ENCODE measurements around the gene ADCY10. TPM values are rescaled to one million over a fixed set of nuclear protein-coding genes. Genes with fewer than 3 reads are reported as not detected.

ADCY10 gene
- total and polyA plus RNA-seq, 2 donors (not counting 3 experiments of a cell fraction or from before 2014, with no cell fraction given): not detected

DNA sequence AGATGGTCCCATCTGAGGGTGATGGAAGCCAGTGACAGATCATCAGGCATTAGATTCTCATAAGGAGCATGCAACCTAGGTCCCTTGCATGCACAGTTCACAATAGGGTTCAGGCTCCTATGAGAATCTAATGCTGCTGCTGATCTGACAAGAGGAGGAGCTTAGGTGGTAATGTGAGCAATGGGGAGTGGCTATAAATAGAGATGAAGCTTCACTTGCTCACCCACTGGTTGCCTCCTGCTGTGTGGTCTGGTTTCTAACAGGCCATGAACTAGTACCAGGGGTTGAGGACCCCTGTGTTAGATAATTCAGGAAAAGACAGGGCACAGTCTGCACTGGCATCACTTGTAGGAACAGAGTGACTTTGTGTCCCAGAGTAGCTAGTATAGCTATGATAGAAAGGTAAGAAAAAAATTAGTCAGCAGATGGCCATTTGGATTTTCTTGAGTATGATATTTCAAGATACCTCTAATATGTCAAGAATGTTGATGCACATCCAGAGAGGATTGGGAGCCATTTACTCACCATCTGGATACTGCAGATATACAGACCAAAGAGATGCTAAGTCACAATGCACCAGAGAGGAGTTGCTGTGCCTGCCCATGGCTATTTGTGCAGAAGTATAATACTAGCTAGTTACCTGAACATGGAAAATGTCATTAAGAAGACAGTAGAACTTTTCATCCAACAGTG, 53.6 kb downstream of the ADCY10 start:
- ChIA-PET POLR2A (no interaction called here), CTCF (interaction anchor here (1.2 to 2.0 kb wide), 4 partner anchors 11 to 222 kb away, joined by 3 to 8 read pairs (median 6); no protein-coding TSS in a partner anchor)
- H3K4me3 ChIP-seq (replicated peaks in 1 of 3; ENCODE audit: insufficient read depth in 1 of 3, low read depth in 1 of 3, low read length in 3 of 3): no peak overlapping the region
- no peaks in the 10 kb centered on the region for H3K9me1 ChIP-seq (replicated peaks; ENCODE audit: control insufficient read depth, extremely low read depth, insufficient read depth, low read length)
- H3K27ac ChIP-seq (ENCODE audit: insufficient read depth, low read depth, low read length): no peak overlapping the region
- no peaks in the 10 kb centered on the region for H3K36me3 ChIP-seq (ENCODE audit: control insufficient read depth in 2 of 2, extremely low read depth in 1 of 2, insufficient read depth in 2 of 2, low read length in 2 of 2)
- no peak overlapping the region for H3K4me2 ChIP-seq (ENCODE audit: insufficient read depth, low read length)
- H3K9ac ChIP-seq (replicated peaks; ENCODE audit: extremely low read depth, insufficient read depth, low read length): no peak overlapping the region
- BruUV-seq (replicated peaks): no TSS peak
- peaks cover 13% of the 10 kb centered on the region for H3K4me1 ChIP-seq (ENCODE audit: control insufficient read depth, extremely low read depth, insufficient read depth, low read length)
- H3K27me3 ChIP-seq (ENCODE audit: control insufficient read depth in 2 of 2, insufficient read depth in 2 of 2, low read length in 2 of 2): no peaks in the 10 kb centered on the region
- dilution Hi-C loops (cut with MboI; ENCODE audit: extremely low pct_ligation_motif_present, low sequenced_read_pairs): no loop called here
- no peaks in the 10 kb centered on the region for H3K79me2 ChIP-seq (ENCODE audit: control insufficient read depth, insufficient read depth, low read length)
- TF ChIP-seq FOS (IDR thresholded peaks at IDR 0.05; ENCODE audit: borderline replicate concordance, insufficient read depth, low read length) (no peak), MYC (IDR thresholded peaks at IDR 0.05; ENCODE audit: low read depth, low read length) (no peak), CTCF (IDR thresholded peaks at IDR 0.05; ENCODE audit: extremely low read depth in 1 of 2, insufficient read depth in 1 of 2, low read depth in 1 of 2, low read length in 2 of 2) (no peak), GATA2 (IDR thresholded peaks at IDR 0.05; ENCODE audit: insufficient read depth, insufficient read length, low read depth, low read length) (no peak)
- no peaks in the 10 kb centered on the region for H3K9me3 ChIP-seq (replicated peaks; ENCODE audit: control insufficient read depth, insufficient read depth, low read length)
- intact Hi-C loops (cut with micrococcal nuclease): no loop called here
- FAIRE-seq (no peak), DNase-seq (ENCODE audit: low read depth, low spot score) (no peak)
- no peak overlapping the region for H2AFZ ChIP-seq (ENCODE audit: low read depth, low read length)
- no peaks in the 10 kb centered on the region for H4K20me1 ChIP-seq (replicated peaks; ENCODE audit: control insufficient read depth, extremely low read depth, insufficient read depth, low read length)
